ENCODE results near the gene FERMT3. TPM values are rescaled to one million over a fixed set of nuclear protein-coding genes. Genes with fewer than 3 reads are reported as not detected.

The FERMT3 gene
- total RNA-seq, 1 experiment from 2014 or later: 60.2 TPM

DNA sequence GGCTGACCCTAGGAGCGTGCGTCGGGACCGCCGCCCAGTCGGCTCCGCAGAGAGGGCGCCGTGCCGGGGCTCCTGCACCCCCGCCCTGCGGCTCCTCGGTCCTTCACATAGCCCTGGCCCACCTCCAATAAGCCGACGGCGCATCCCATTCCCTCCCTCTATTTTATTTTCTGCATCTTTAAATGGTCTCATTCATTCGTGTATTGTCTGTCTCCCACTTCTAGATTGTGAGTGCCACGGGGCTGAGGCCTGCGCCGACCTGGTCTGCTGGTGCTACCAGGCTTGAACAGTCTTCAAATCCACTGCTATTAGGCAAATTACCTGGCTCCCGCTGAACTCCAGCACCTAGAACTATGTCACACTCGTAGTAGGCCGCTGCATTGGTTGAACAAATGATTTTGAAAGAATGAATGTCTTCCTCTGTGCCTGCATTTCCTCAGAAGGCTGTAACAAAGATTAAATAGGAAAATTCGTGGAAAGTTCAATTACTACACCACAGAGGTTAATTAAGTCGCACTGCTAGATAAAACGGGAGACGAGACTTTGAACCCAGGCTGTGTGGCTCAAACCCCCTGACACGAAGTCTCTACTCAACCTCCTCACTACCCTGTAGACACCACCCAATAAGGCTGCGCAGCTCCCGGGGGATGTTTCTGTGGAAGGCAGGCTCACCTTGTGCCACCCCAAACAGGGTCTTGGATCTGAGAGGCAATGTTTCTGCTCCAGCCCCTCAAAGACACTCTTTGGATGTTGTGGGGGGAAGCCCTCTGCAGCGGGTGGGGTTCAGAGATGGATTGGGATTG is 41.4 kb downstream of the FERMT3 start:
- DNase-seq (ENCODE audit: extremely low read depth, low read depth): no peak

DNA sequence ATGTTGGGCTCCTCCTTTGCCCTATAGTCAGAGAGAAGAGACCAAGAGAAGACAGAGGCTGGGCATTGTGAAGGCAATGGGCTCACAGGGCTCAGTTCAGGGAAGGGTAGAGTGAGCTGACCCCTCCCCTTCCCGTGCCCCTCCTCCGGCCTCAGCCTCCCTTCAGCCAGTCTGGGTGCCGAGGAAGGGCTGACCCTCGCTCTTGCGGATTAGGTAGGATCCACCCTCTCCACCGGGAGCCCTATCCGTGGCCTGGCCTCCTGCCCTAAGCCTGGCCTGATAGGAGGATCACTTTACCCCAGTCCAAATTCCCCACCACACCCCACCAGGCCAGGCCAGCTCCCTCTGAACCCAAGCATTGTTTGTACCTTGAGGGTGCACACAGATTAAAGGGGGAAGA is 42.1 kb downstream of the FERMT3 start:
- no peak for DNase-seq (ENCODE audit: extremely low read depth, low read depth)

DNA sequence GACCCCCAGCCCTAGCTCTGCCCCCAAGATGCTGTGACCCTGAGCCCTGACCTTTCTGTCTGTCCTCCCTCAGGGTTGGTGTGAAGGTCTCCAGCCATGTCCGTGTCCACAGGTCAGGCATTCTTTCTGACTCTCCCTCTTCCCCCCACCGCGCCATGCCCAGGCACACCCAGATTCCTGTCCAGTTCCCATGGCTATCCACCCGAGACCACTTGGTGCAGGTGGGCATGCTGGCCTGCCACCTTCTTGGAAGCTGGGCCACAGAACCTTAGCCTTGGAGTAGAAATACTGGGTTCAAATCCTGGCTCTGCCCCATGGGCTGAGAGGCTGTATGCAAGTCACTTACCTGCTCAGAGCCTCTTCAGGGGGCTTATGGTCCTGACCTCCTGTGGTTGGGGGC is 42.5 kb downstream of the FERMT3 start:
- no peak for DNase-seq (ENCODE audit: extremely low read depth, low read depth)

DNA sequence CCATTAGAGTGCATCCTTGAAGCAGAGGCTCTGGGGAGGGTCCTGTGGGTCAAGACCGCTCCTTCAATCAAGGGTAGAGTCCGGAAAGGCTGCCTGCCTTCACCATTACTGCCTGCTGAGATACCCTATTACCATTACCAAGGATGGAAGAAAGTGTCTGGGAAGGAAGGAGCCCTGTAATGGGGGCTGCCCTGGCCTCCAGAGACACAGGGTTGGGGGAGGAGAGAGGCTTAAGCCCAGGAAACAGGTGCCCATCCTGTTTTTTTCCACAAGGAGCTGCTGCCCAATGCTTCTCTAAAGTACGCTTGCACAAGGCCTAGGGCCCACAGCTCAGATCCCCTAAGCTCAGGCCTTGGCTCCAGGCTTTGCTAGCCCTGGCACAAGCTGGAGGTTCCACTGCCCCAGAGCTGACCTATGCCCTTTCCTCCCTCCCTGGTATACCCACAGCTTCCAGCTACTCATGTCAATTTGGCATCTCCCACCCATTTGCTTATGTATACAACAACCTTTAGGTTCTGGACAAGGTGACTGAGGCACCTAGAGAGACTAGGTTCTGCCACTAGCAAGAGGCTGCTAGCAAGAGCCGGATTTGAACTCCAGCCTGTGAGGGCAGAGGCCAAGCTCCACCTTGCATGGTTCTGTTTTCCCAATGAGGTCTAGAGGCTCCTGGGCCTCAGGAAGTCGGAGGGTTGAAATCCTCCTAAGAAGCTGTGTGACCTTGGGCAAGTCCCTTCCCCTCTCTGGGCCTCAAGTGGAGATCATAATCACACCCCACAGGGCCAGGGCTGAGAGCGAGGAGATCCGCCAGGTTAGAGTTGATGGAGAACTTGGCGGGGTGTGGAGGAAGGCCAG is 43.3 kb downstream of the FERMT3 start:
- no peak for DNase-seq (ENCODE audit: extremely low read depth, low read depth)

DNA sequence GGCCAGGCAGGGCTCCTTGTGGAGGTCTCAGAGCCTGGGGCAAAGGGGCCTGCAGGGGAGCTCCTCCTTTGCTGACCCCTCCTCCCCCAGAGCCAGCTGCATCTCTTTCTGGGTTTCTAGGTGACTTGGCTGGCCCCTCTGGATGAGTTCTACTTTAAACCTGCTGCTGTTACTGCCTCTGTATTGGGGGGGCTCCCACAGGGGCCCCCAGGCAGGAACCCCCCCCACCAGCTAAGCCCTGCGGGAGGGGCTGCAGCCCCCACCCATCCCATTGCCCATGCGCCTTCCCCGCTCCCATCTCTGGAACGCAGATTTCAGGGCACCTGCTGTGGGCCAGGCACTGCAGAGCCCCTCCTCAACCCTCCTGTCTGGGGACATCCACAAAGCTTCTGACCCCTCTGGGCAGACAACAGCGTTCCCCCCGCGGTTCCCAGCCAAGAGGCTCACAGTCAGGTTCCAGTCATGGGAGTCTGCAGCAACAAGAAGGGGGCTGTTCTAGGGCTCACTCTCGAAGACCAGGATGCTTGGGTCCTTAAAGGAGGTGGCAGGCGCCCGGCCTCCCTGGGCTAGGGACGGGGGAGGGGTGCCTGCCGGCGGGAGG is 44.0 kb downstream of the FERMT3 start:
- no peak for DNase-seq (ENCODE audit: extremely low read depth, low read depth)

DNA sequence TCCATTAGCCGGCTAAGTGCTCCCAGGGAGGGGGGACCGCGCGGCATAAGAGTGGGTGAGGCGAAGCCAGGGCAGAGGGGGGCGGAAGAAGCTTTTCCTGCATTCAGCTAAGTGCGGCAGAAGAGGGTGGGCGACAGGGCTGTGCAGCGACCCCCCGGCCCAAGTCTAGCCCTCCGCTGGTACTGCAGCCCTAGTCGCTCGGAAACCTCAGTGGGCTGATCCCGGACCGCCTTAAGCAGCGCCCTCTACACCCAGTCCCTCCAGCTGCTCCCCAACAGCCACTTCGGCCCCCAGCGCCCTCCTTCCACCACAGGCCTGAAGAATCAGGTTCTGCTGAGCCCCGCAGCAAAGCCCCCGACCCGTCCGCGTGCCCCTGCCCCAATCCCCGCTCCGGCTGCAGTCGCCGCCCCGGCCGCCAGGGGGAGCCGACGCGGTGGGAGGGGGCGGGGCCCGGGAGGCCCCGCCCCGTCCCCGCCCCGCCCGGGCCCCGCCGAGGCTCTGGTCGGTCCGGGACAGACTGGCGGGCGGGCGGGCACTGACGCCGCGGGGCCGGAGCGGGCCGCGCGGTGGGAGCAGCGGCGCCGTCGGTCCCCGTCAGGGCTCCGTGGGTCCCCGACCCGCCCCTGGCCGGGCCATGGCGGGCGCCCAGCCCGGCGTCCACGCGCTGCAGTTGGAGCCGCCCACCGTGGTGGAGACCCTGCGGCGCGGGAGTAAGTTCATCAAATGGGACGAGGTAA is 44.7 kb downstream of the FERMT3 start, which contains the start of gene PLCB3:
Gene PLCB3 (plus strand): TSS at position 515 of the 737 bp plus-strand sequence. CDS start 120 bp downstream, at position 635.
- DNase-seq (ENCODE audit: extremely low read depth, low read depth): no peak

DNA sequence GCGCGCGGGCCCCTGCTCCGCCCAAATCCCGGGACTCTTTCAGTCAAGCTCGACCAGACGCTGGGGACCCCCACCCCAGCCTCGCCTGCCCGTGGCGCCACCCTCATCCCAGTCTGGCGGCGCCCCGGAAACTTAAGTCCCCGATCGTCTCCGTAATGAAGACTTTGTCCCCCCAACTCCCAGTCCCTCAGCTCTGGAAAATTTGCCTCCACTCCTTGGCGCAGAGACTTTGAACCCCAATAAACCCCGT is 45.2 kb downstream of the FERMT3 start:
- no peak for DNase-seq (ENCODE audit: extremely low read depth, low read depth)

DNA sequence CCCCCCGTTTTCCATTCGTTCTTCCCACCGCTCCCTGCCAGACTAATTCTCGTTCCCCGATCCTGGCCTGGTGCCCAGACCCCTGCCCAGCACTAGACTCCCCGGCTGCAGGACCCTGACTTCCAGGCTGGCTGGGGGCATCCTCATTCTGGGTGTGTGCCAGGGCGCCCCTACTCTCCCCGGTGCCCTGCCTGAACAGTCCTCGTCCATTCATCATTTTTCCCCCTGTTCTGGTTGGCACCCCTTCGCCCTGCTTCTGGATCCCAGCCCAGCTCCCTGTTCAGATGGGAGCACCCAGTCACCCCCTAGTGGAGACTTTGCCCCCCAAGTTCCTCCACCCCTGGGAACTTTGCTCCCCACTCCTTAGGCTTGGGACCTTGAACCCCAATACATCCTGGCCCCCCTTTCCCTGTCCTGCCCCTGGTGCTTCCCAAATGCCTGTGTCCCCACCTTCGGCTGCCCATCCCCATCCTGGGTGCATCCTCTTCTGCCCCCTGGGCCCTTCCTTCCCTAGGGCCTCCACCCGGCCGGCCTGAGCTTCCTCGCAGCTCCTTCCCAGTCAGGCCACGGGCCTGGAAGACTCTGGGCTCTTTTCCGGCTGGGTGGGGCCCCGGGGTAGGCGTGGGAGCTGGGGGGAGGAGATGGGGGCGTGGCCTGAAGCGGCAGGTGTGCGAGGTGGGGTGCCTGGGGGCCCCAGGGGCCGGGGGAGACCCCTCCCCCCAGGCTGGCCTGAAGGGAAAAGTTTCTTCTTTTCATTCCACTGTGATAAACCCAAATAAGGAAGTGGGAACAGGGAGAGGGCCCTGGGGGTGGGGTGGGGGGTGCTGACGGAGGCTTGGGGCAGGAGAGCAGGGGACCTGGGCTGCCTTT is 45.7 kb downstream of the FERMT3 start:
- no peak for DNase-seq (ENCODE audit: extremely low read depth, low read depth)

DNA sequence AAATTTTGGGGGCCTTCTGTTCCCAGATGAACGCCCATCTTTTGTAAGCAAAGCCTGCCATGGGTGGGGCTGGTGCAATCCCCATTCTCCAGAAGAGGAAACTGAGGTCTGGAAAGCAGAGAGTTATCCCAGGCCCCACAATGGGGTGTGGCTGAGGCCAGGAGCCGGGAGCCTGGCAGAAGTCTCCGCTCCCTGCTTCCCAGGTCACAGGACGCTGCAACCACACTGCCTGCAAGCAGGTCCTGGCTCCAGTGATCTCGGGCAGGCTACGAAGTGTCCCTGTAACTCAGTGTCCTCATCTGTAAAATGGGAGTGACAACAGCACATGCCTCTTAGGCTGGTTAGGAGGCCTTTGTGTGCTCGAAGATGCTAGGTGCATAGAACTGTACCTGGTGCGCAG is 46.5 kb downstream of the FERMT3 start:
- DNase-seq (ENCODE audit: extremely low read depth, low read depth): no peak

DNA sequence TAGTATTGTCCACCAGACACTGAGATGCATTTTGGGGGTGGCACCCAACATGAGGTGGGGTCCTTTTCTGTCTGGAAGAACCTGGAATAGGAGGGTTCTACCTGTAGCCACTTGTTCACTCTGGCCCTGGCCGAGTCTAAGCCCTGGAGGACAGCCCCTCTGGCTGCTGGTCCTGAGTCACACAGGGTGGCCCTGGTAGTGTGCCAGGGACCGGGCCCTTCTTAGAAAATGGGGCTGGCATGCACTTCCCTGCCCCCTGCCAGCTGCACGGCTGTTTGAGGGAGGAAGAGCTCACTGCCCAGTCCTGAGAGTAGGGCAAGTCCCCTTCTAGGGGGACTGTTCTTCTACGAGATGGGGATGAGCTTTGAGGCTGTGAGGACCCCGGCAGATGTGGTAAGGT is 47.0 kb downstream of the FERMT3 start:
- DNase-seq (ENCODE audit: extremely low read depth, low read depth): no peak

DNA sequence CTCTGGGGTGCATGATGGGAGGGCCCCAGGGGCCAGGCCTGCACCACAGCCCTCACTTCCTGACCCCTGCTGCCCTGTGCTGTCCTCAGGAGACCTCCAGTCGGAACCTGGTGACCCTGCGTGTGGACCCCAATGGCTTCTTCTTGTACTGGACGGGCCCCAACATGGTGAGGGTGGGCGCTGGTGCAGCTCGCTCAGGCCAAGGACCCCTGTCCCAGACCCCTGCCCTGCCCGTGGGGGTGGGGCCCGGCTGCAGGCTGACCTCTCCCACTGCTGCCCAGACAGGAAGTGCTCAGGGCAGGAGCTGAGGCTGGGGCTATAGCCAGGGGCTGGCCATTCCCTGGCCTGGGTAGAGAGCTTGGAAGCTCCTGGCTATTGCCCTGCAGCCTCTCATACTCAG is 47.8 kb downstream of the FERMT3 start:
- no peak for DNase-seq (ENCODE audit: extremely low read depth, low read depth)

DNA sequence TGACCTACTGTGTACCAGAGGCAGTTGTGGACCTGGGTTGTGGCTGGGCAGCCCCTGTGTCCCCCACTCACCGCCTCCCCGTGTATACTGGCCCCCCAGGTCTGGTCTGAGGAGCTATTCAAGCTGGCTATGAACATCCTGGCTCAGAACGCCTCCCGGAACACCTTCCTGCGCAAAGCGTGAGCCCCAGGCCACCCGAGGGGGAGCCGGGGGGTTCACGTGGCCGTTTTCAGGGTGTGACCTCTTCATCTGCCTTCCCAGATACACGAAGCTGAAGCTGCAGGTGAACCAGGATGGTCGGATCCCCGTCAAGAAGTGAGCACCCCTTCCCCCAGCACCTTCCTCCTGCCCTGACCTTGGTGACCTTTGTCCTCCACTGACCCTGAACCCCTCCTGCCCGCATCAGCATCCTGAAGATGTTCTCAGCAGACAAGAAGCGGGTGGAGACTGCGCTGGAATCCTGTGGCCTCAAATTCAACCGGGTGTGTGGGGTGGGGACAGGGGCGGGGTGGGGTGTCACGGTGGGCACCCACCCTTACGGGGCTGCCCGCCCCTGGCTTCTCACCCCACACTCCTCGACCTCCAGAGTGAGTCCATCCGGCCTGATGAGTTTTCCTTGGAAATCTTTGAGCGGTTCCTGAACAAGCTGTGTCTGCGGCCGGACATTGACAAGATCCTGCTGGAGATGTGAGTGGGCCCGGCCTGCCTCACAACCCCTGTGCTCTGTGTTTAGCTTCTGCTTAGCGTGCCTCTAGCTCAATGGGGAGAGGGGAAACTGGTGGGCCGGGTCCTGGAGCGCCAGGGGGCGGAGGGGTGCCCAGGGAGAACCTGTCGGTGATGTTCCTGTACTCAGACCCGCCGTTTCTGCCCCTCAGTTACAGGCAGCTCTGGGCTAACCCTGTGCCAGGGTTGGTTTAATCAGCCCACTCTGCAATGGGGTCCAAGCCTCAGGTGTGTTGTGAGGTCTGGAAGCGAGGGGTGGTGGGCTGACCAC is 48.9 kb downstream of the FERMT3 start:
- no peak for DNase-seq (ENCODE audit: extremely low read depth, low read depth)

DNA sequence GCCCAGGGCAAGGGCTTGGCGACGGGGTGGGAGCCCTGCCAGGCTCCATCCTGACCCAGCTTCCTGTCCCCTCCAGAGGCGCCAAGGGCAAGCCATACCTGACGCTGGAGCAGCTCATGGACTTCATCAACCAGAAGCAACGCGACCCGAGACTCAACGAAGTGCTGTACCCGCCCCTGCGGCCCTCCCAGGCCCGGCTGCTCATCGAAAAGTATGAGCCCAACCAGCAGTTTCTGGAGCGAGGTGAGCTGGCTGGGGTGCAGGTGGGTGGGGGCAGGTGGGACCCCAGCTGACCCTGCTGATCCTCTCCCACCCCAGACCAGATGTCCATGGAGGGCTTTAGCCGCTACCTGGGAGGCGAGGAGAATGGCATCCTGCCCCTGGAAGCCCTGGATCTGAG is 49.8 kb downstream of the FERMT3 start:
- DNase-seq (ENCODE audit: extremely low read depth, low read depth): no peak

DNA sequence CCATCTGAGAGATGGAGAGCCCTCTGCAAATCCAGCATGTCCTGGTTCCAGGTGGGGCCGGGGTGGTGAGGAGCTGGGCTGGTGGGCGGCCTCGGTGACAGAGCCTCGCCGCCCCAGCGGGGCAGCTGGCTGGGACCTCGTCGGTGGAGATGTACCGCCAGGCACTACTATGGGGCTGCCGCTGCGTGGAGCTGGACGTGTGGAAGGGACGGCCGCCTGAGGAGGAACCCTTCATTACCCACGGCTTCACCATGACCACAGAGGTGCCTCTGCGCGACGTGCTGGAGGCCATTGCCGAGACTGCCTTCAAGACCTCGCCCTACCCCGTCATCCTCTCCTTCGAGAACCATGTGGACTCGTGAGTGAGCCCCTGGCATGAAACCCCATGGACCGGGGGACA is 51.8 kb downstream of the FERMT3 start:
- no peak for DNase-seq (ENCODE audit: extremely low read depth, low read depth)

DNA sequence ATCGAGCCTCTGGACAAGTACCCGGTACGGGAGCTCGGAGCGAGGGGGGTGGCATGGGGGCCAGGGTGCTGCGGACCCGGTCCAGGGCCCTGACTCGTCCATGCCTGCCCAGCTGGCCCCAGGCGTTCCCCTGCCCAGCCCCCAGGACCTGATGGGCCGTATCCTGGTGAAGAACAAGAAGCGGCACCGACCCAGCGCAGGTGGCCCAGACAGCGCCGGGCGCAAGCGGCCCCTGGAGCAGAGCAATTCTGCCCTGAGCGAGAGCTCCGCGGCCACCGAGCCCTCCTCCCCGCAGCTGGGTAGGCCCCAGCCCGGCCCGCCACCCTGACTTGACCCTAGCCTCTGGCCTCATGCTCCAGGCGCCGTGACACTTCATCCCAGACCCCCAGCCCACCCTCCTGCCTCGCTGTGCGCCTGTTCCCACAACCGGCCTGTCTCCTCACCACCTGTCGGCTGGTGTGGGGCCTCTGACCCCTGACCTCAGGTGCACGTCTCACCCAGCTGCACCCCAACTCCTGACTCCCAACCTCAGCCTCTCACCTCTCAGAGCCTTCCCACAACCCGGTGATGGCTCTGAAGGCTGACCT is 52.5 kb downstream of the FERMT3 start:
- DNase-seq (ENCODE audit: extremely low read depth, low read depth): no peak

DNA sequence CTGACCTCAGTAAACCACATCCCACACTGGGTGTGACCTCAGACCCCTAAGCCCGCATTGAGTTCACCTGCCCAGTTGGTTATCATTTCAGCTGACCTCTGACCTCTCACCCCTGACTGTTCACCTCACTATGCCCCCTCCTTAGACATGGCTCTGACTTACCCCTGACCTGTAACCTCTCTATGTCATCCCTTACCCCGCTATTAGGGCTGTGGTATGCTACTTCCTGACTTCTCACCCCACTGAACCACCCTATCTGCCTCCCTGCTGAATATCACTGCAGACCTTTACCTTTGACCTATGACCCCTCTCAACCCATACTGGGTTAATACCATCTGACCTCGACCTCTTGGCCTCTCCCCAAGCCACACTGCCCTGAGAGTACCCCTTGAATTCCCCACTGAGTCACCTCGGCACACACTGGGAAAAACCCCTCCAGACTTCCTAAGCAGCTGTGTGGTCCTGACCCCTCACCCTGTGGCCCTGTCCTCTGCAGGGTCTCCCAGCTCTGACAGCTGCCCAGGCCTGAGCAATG is 53.1 kb downstream of the FERMT3 start:
- no peak for DNase-seq (ENCODE audit: extremely low read depth, low read depth)

DNA sequence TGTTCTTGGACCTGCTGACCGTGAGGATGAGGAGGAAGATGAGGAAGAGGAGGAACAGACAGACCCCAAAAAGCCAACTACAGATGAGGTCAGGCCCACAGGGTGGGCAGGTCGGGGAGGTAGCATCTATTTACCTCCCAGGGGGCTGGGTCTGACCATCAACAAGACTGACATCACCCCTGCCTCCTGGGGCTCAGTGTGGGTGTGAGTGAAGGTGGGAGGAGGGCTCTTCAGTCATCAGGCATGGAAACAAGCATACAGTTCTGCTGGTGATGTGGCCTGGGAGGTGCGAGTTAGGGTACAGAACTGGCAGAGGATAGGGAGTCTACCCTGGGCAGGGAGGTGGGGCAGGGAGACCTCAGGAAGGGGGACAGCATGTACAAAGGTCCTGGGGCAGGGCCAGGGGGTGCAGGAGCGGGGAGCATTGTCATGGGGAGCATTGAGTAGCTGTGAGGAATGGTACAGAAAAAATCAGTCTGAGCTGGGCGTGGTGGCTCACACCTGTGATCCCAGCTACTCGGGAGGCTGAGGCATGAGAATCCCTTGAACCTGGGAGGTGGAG is 53.7 kb downstream of the FERMT3 start:
- no peak for DNase-seq (ENCODE audit: extremely low read depth, low read depth)

DNA sequence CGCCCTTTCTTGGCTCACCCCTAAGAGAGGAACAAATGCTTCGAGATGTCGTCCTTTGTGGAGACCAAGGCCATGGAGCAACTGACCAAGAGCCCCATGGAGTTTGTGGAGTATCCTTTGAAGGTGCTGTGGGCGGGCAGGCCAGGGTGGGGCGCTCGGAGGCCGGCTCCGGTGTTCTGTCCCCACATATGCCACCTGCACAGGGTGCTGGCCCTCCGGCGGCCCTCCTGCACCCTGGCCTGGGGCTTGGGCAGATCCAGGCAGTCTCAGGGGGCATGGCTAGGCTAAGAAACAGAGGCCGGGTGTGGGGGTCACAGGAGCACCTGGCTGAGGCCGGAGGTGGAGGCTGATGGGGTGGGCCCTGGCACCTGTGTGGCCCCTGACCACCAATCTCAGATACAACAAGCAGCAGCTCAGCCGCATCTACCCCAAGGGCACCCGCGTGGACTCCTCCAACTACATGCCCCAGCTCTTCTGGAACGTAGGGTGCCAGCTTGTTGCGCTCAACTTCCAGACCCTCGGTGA is 55.1 kb downstream of the FERMT3 start:
- no peak for DNase-seq (ENCODE audit: extremely low read depth, low read depth)
